SK-N-SH (cell line): ENCODE results near the gene ELOVL1. TPM values are rescaled to one million over a fixed set of nuclear protein-coding genes. Genes with fewer than 3 reads are reported as not detected.

Experiments used
- CTCF ChIA-PET: fragments of 300-600, 350-600 bp; formaldehyde crosslinking; extraction: SDS; loops from one replicate; lab custom pipeline; 2021; lab: Yijun Ruan, JAX
- POLR2A ChIA-PET: fragments of 350-600 bp; sonication (Branson Sonifier 250); formaldehyde crosslinking; extraction: SDS; loops from one replicate; lab custom pipeline; 2020; ENCODE audit warnings: antibody characterized with exemption, inconsistent platforms; lab: Yijun Ruan, JAX
- DNase-seq: peaks from one replicate; pipeline ENCODE4 v3.0.0; 2012
- H2AFZ ChIP-seq: fragments of 200-600 bp; sonication (generic); 2 replicates; pipeline ENCODE4 v1.8.1; 2016; ENCODE audit warnings: antibody characterized with exemption, mild to moderate bottlenecking, low read depth
- H3F3A ChIP-seq: fragments of 200-600 bp; sonication (generic); replicated peaks from 2 replicates; pipeline ENCODE3; 2016; ENCODE audit warnings: antibody characterized with exemption, mild to moderate bottlenecking; ENCODE audit not compliant: insufficient read depth
- H3K27ac ChIP-seq, 2 experiments: fragments of 200-500 bp in 1 of 2; fragments of 200-600 bp in 1 of 2; sonication (Bioruptor generic) in 1 of 2; sonication (generic), shearing (Covaris generic) in 1 of 2; 2 replicates each; pipeline versions ENCODE4 v1.5.1 to v1.6.1; 2014 to 2016; ENCODE audit warnings: low read depth in 2 of 2, inconsistent platforms in 1 of 2, low read length in 1 of 2, mild to moderate bottlenecking in 1 of 2, mixed read lengths in 1 of 2
- H3K27me3 ChIP-seq: fragments of 200-600 bp; sonication (generic), shearing (Covaris generic); 2 replicates; pipeline ENCODE4 v1.6.1; 2016; ENCODE audit warnings: mixed run types; ENCODE audit not compliant: insufficient read depth
- H3K36me3 ChIP-seq, 2 experiments: fragments of 200-500 bp in 1 of 2; fragments of 200-600 bp in 1 of 2; sonication (Bioruptor generic) in 1 of 2; sonication (generic) in 1 of 2; replicated peaks in 1 of 2; 2 replicates each; pipeline versions ENCODE3 to v1.5.1; 2014 to 2016; ENCODE audit warnings: low read length in 1 of 2, mild to moderate bottlenecking in 1 of 2; ENCODE audit not compliant: insufficient read depth in 2 of 2, control insufficient read depth in 1 of 2
- H3K4me1 ChIP-seq, 2 experiments: fragments of 200-500 bp in 1 of 2; fragments of 200-600 bp in 1 of 2; sonication (Bioruptor generic) in 1 of 2; sonication (generic), shearing (Covaris generic) in 1 of 2; 2 replicates each; pipeline versions ENCODE4 v1.5.1 to v1.6.1; 2014 to 2016; ENCODE audit warnings: low read depth in 1 of 2, low read length in 1 of 2, mixed run types in 1 of 2; ENCODE audit not compliant: insufficient read depth in 2 of 2, control insufficient read depth in 1 of 2
- H3K4me2 ChIP-seq: fragments of 200-600 bp; sonication (generic), shearing (Covaris generic); 2 replicates; pipeline ENCODE4 v1.6.1; 2017; ENCODE audit warnings: mixed run types
- H3K4me3 ChIP-seq, 2 experiments: fragments of 200-500 bp in 1 of 2; fragments of 200-600 bp in 1 of 2; sonication (Bioruptor generic) in 1 of 2; sonication (generic), shearing (Covaris generic) in 1 of 2; 2 replicates each; pipeline versions ENCODE4 v1.5.1 to v1.8.1; 2014 to 2016; ENCODE audit warnings: low read depth in 2 of 2, inconsistent platforms in 1 of 2, low read length in 1 of 2, mild to moderate bottlenecking in 1 of 2, mixed read lengths in 1 of 2, moderate library complexity in 1 of 2
- H3K79me2 ChIP-seq: fragments of 200-600 bp; sonication (generic); 2 replicates; pipeline ENCODE4 v1.8.1; 2017; ENCODE audit warnings: mild to moderate bottlenecking; ENCODE audit not compliant: insufficient read depth
- H3K9ac ChIP-seq: fragments of 200-600 bp; sonication (generic); 2 replicates; pipeline ENCODE4 v1.6.1; 2017; ENCODE audit warnings: mixed run types
- H3K9me2 ChIP-seq: fragments of 200-600 bp; sonication (generic); 2 replicates; pipeline ENCODE4 v1.6.1; 2017; ENCODE audit warnings: mixed run types
- H3K9me3 ChIP-seq: fragments of 200-600 bp; sonication (generic); 2 replicates; pipeline ENCODE4 v1.6.1; 2017; ENCODE audit warnings: mixed run types, mild to moderate bottlenecking, moderate library complexity
- H4K20me1 ChIP-seq: fragments of 200-600 bp; sonication (generic); 2 replicates; pipeline ENCODE4 v1.6.1; 2017; ENCODE audit warnings: mild to moderate bottlenecking, mixed run types; ENCODE audit not compliant: insufficient read depth
- ELF1 ChIP-seq: IDR thresholded peaks from 2 replicates; pipeline ENCODE4 v1.4.0; 2012
- FOXM1 ChIP-seq: IDR thresholded peaks from 2 replicates; pipeline ENCODE4 v1.4.0; 2012; ENCODE audit warnings: low read depth, mild to moderate bottlenecking
- JUND ChIP-seq: IDR thresholded peaks from 2 replicates; pipeline ENCODE4 v1.4.0; 2012
- MAX ChIP-seq: IDR thresholded peaks from 2 replicates; pipeline ENCODE4 v1.4.0; 2012; ENCODE audit warnings: low read depth
- MEF2A ChIP-seq: IDR thresholded peaks from 2 replicates; pipeline ENCODE4 v1.4.0; 2012; ENCODE audit warnings: low read depth, borderline replicate concordance
- NFIC ChIP-seq: IDR thresholded peaks from 2 replicates; pipeline ENCODE4 v1.4.0; 2012; ENCODE audit warnings: borderline replicate concordance
- NRF1 ChIP-seq: IDR thresholded peaks from 2 replicates; pipeline ENCODE4 v1.6.1; 2012; ENCODE audit warnings: low read depth, mild to moderate bottlenecking, low read length
- PBX3 ChIP-seq: IDR thresholded peaks from 2 replicates; pipeline ENCODE4; 2012
- RCOR1 ChIP-seq: fragments of 150-350 bp; IDR thresholded peaks from 2 replicates; pipeline ENCODE4 v1.6.1; 2017; ENCODE audit warnings: antibody characterized with exemption, low read length
- REST ChIP-seq: IDR thresholded peaks from 2 replicates; pipeline ENCODE4 v1.6.1; 2012; ENCODE audit warnings: mild to moderate bottlenecking, low read depth, low read length, moderate library complexity
- RXRA ChIP-seq: IDR thresholded peaks from 2 replicates; pipeline ENCODE4 v1.4.0; 2012; ENCODE audit warnings: low read depth, mild to moderate bottlenecking, borderline replicate concordance
- SMC3 ChIP-seq: IDR thresholded peaks from 2 replicates; pipeline ENCODE4 v1.6.1; 2012; ENCODE audit warnings: low read depth, low read length, improper control_type of control experiment
- WGBS: methylation state at CpG from one replicate; pipeline ENCODE4 v1.1.6; 2017; ENCODE audit warnings: low lambda C conversion rate; 5-methylcytosine and 5-hydroxymethylcytosine counted together
- polyA plus RNA-seq, 3 experiments: library from polyadenylated mRNA; depleted of rRNA; stranded (reverse); fragments of >200 nt; gene quantifications; 2 replicates each; pipeline ENCODE4 v1.2.3, GENCODE V29; 2012
- TF ChIP-seq, protein P1 (sequence below): fragments of 150-350 bp; IDR thresholded peaks from 2 replicates; pipeline ENCODE4 v1.6.1; 2016; ENCODE audit warnings: mild to moderate bottlenecking, low read depth, low read length

Gene ELOVL1
- polyA plus RNA-seq, 1 of the 3 experiments (the other 2 are of a cell fraction) = 127 TPM

- ChIA-PET POLR2A (no interaction called here), CTCF (interaction anchor here (1.7 kb wide), 1 partner anchor 10 kb away, joined by 9 read pairs; no protein-coding TSS in a partner anchor)
- TF ChIP-seq MEF2A = no peak
- TF ChIP-seq JUND = no peak
- no peak for TF ChIP-seq ELF1
- no peak for TF ChIP-seq PBX3
- no peak for TF ChIP-seq SMC3
- no peak for TF ChIP-seq NRF1
- TF ChIP-seq, protein P1, sequence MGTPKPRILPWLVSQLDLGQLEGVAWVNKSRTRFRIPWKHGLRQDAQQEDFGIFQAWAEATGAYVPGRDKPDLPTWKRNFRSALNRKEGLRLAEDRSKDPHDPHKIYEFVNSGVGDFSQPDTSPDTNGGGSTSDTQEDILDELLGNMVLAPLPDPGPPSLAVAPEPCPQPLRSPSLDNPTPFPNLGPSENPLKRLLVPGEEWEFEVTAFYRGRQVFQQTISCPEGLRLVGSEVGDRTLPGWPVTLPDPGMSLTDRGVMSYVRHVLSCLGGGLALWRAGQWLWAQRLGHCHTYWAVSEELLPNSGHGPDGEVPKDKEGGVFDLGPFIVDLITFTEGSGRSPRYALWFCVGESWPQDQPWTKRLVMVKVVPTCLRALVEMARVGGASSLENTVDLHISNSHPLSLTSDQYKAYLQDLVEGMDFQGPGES = no peak
- no peak for TF ChIP-seq FOXM1
- TF ChIP-seq RXRA = no peak
- no peak for TF ChIP-seq REST
- TF ChIP-seq NFIC = no peak
- TF ChIP-seq MAX = no peak
- TF ChIP-seq RCOR1 = no peak
- Histone ChIP-seq H3K27ac (no peak overlapping the region), H3K9ac (no peak overlapping the region), H3K79me2 (peaks cover 15% of the 10 kb centered on the region; the same call in 1 of the 2 replicates), H2AFZ (no peak overlapping the region), H3K9me3 (no peaks in the 10 kb centered on the region), H3K4me3 (no peak overlapping the region), H3K9me2 (no peaks in the 10 kb centered on the region), H3K27me3 (no peaks in the 10 kb centered on the region), H3K4me2 (no peak overlapping the region), H3K4me1 (peaks cover 0 to 7% of the 10 kb centered on the region in 2 experiments; a peak in 1 of 4 replicates), H4K20me1 (no peaks in the 10 kb centered on the region), H3F3A (no peaks in the 10 kb centered on the region), H3K36me3 (peaks cover 40 to 46% of the 10 kb centered on the region in 2 experiments)
- 95% methylated on average over 6 of the region's 6 CpGs for WGBS
- DNase-seq = no peak
These were observed 36.5 kb upstream of the ELOVL1 start for GRCh38 chr1:43404353-43404752.
